GM21528 (cell line): ENCODE data around the gene FAM110D.

ENCODE experiments used
- ATAC-seq: cut with Tn5 transposase; IDR thresholded peaks from one replicate; pipeline ENCODE4 v1.9.1; 2021; ENCODE audit warnings: mild to moderate bottlenecking, moderate library complexity; ENCODE audit not compliant: unreplicated experiment, low FRiP score

FAM110D gene

DNA sequence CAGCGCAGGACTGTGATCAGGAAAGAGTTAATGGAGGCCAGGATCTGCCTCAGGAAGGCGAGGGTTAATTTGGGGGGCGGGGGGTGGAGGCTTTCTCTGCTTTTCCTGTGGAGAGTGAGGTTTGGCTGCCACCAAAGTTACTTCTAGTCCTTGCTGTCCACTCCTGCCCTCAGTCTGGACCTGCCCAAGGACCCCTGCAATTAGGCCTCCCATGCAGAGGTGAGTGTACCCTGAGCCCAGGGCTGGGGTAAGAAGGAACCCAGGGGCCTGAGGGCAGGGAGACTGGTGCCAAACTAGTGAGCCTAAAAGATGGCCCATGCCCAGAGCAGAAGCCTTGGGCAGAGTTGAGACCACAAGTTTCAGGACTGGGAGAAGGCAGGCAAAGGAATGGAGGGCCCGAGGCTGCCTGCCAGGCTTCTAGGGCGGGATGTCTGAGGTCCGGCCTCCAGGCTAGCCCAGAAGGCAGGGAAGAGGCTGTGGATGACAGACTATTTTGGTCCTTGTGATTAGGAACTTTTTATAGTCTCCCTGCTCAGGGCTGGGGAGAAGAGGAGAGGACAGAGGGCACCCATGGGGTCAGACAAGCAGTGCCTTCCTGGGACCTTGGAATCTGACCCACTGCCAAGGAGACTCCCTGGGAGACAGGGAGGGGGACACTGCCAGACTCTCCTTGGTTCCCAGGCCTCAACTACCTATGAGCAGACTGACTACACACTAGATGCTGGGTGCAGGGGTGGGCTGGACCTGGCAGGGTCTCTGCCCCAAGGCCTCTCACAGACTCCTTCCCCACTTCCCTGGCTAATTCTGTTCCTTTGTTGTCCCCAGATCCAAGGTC, at the start of gene FAM110D:
Gene FAM110D (plus strand): TSS at position 172 of the 835 bp plus-strand sequence. CDS start 2,213 bp downstream, outside the sequence.
- ATAC-seq = no peak

DNA sequence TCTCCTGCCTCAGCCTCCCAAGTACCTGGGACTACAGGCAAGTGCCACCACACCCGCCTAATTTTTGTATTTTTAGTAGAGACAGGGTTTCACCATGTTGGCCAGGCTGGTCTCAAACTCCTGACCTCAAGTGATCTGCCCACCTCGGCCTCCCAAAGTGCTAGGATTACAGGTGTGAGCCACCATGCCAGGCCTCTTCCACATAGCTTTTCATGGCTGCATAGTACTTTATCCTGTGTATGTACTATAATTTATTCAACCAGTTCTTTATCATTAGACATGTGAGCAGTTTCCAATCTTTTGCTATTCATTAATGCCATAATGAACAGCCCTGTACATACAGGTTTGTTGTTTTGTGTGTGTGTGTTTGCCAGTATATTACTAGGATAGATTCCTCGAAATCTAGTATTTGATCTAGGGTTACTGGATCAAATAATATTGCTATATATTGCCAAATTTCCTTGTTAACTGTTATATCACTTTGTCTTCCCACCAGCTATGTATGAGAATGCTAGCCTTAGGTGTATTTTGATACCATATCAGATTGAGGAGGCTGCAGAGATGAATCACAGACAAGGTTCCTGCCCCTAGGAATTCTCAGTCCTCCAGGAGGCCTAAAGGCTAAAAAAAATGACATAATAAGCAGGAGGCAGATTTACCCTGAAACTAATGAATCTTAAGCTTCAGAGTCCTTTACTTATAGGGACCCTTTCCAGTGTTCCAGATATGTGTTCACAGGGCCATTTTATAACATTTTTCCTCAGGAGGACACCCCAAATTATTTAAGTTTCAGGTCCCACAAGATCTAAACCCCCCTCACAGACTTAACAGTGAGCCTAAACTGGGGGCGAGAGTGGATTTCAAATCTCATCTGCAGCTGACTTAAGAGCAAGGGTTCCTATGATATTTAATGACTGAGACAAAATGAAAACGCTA, 49.4 kb upstream of the FAM110D start:
- ATAC-seq = no peak

GRCh38 chr1:26110731-26111529, 47.9 kb upstream of the FAM110D start:
- ATAC-seq = peak; percentile 44

- peak; percentile 67 for ATAC-seq
Measured at GRCh38 chr1:26111530-26112406, 47.1 kb upstream of the FAM110D start, which contains the start of gene PDIK1L. PDIK1L (plus strand) TSS chr1:26111824; CDS start chr1:26114309, 2,485 bp downstream.

DNA sequence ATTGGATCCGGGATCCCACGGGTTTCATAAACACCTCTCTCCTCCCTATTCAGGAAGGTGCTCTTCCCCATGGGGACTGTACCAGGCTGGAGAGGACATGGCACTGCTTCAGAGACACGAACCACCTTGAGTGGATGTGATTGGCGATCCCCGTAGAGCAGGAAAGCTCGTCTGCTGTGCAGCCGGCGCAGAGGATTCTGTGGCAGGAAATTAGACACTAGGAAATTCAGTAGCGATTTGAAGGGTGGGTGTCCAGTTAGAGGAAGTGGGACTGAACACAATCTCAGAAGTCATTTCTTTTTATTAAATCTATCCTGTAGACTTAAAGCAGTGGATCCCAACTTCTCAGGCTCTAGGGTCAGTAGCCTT, 46.5 kb upstream of the FAM110D start:
- peak; percentile 16 for ATAC-seq

DNA sequence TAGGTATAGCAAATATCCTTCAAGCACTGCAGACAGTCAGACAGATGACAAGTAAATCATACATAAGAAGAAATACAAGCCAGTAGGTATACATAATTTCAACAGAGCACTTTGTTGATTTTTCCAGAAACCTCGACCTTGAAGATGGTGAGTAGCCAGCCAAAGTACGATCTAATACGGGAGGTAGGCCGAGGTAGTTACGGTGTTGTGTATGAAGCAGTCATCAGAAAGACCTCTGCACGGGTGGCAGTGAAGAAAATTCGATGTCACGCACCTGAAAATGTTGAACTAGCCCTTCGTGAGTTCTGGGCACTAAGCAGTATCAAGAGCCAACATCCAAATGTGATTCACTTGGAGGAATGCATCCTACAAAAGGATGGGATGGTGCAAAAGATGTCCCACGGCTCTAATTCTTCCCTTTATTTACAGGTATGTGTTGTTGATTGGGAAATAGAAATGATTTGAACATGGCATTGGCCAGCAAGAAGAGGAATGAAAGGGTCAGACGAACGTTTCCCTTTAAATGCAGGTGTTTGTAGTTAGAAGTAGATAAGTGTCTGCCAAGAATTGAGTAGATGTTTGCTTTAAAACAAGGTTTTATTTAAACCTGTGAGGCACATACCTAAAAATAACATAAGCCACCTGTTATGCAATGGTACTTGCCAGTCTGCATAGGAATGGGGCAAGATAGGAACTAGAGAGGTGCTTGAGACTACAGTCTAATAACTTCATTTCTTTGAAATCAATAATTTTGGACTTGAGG, 44.5 kb upstream of the FAM110D start:
- no peak for ATAC-seq

DNA sequence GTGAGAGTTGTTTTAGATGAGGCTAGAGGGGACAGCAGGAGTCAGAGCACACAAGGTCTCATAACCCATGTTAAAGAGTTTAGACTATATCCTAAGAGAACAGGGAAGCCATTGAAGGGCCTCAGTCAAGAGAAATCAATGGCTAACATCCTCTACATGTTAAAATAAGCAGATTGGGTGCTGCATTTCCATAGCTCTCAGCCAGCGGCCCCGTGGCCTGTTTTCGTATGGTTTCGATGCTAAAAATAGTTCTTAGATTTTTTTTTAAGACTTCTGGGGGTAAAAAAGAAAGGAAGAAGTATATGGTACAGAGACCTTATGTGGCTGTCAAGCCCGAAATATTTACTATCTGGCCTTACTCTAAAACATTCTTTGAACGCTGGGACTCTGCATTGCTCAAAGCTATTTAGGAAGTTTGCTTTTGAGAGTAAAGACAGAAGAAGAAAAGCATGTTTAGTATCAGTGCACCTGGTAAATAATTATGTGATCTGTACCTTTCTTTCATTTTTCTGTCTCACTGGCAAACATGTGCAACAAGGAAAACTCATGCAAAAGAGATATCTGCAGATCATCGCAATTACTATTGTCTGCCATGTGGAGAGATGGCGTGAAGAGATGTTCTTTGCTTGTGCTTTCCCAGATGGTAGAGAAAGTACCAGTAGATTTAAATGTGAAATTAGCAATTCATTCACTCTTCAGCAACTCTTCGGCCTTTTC, 38.8 kb upstream of the FAM110D start:
- no peak for ATAC-seq

DNA sequence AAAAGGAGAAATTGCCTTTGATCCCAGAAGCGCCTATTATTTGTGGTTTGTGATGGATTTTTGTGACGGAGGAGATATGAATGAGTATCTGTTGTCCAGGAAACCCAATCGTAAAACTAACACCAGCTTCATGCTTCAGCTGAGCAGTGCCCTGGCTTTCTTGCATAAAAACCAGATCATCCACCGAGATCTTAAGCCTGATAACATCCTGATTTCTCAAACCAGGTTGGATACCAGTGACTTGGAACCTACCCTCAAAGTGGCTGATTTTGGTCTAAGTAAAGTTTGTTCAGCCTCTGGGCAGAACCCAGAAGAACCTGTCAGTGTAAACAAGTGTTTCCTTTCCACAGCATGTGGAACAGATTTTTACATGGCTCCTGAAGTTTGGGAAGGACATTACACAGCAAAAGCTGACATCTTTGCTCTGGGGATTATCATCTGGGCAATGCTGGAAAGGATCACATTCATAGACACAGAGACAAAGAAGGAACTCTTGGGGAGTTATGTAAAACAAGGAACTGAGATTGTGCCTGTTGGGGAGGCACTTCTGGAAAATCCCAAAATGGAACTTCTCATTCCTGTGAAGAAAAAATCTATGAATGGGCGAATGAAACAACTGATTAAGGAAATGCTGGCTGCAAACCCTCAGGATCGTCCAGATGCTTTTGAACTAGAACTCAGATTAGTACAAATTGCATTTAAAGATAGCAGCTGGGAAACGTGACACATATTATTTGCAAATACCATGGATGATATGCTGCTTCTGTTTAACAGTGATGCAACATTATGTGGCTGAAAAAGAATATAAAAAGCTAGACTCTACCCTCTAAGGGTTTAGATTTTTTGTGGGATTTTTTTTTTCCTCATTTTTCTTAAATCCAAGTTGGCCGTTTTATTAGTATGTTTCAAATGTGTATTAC, 36.8 kb upstream of the FAM110D start:
- ATAC-seq = no peak

GRCh38 chr1:26122988-26123973, 35.6 kb upstream of the FAM110D start:
- ATAC-seq = no peak

- no peak for ATAC-seq
Measured at GRCh38 chr1:26124418-26125331, 34.2 kb upstream of the FAM110D start.

DNA sequence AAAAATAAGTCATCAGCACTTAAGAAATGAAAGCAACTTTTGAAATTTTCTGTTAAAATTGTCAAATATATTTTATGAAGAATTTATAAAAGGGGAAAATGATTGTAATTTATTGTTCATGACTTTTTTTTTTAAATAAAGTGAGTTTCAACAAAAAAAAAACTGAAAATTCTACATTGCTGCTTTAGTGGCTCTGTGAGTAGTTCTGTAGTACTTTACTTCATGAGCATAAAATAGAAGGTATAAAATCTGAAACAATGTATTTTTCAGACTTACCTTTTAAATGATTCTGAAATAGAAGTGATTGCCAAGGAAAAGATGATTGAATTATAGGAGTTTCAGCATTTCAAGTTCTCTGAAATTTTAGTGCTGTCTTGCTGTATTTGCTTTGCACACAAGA, 33.5 kb upstream of the FAM110D start:
- no peak for ATAC-seq

DNA sequence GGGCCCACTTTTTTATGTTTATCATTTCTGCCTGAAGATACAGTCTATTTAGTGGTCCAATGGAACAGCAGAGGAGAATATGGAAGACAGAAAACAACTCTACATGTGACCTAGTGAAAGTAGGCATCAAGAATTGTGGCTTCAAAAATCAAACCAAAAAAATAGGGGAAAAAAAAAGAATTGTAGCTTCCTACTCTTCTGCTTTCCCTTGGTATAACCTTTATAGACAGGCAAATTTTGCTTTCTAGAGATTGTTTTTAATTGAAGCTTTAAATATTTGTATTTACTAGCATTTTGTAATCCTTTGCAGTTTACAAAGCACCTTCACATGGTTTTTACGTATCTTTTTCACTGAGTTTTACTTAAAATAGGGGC, 32.9 kb upstream of the FAM110D start:
- no peak for ATAC-seq

DNA sequence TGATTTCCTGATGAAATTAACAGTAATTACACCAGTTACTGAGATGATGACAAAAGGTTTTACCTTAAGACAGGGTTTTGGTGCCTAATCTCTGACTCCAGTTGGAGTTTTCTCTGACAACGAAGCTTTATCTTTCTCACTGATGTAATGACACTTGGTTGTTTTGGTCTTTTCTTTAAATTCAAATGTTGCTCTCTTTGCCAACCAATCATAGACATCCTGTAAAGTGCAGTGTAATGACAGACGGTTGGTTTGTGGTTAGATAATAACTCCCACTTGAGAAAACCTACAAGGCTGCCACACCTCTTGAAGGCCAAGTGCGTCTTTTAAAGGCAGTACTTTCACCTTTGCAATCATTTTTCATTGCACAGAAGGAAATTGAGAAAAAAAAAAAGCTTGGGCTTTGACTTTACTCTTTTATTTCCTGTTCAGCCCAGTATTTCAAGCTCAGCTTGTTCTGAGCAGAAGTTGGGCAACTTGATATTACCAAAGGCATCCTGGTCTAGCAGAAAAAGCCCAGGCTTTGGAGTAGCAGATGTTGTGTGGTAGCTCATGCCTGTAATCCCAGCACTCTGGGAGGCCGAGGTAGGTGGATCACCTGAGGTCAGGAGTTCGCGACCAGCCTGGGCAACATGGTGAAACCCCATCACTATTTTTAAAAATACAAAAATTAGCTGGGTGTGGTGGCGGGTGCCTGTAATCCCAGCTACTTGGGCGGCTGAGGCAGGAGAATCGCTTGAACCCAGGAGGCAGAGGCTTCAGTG, 32.4 kb upstream of the FAM110D start:
- no peak for ATAC-seq
